GM21528 (cell line): ENCODE results near the gene SRR.
A peak's percentile ranks its signal among the peaks of the same experiment; 100 is the strongest.
"Not testable (repeated sequence)": the region's sequence is repeated elsewhere in the genome, so short reads cannot be mapped to it uniquely, and the experiment has no call there.

Source experiments
- ATAC-seq: cut with Tn5 transposase; IDR thresholded peaks from one replicate; pipeline ENCODE4 v1.9.1; 2021; ENCODE audit warnings: mild to moderate bottlenecking, moderate library complexity; ENCODE audit not compliant: unreplicated experiment, low FRiP score

SRR gene, protein sequence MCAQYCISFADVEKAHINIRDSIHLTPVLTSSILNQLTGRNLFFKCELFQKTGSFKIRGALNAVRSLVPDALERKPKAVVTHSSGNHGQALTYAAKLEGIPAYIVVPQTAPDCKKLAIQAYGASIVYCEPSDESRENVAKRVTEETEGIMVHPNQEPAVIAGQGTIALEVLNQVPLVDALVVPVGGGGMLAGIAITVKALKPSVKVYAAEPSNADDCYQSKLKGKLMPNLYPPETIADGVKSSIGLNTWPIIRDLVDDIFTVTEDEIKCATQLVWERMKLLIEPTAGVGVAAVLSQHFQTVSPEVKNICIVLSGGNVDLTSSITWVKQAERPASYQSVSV

DNA sequence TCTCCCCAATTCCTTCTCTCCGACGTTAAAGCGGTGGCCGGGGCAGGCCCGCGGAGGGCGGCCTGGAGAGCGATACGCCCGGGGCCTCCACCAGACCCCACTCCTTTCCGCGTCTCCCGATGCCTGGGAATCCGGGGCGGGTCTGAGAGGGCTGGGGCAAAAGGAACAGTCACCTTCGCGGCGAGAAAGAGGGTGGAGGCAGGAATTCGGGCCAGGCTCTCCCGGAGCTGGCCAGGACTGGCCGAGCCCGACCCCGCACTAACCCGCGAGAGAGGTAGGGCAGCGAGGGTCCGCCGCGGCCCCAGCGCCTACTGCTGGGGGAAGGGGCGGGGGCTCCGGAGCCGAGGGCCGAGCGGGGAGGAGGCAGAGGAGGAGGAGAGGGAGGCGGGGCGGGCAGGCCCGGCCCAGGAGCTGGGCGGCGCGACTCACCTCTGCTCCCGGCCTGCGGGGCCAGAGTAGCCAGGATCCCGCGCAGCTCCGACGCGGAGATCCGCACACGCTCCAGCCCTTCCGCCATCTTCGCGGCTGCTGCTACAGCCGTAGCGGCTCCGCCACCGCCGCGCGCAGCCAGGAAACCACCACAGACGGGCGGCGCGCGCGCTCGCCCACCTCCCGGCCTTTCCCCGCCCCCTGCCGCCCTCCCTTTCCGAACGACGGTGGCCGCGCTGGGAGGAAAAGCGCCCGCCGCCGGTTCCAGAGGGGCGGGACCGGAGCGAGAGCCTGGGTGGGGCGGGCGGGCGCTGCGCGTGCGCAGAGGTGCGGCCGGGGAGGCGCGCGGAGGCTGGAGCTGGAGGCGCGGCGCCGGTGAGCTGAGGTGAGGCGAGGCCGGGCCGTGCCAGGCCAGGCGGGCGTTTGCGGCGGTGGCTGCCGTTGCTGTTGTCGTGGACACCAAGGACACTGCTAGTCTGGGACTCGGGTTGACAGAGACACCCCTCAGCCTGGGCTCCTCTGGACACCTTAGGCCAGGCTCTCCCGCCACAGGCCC is at the start of gene SRR, which contains the start of gene SMG6:
TSS of gene SRR (plus strand) at position 747 of the 985 bp plus-strand sequence. CDS start 11,611 bp downstream, outside the sequence.
TSS of gene SMG6 (minus strand) at position 582 of the 985 bp plus-strand sequence. CDS start at position 517, 65 bp downstream.
- ATAC-seq: peak; percentile 76

DNA sequence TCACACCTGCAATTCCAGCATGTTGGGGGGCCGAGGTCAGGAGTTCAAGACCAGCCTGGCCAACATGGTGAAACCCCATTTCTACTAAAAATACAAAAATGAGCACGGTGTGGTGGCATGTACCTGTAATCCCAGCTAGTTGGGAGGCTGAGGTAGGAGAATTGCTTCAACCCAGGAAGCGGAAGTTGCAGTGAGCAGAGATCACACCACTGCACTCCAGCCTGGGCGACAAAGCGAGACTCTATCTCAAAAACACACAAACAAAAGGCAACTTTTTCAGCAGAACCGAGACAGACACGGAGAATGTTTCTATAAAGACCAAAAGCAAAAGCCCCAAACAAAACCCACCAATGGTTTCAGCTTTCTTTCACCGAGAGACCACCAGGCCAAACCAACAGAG is 44.9 kb upstream of the SRR start:
- ATAC-seq: not testable (repeated sequence)

DNA sequence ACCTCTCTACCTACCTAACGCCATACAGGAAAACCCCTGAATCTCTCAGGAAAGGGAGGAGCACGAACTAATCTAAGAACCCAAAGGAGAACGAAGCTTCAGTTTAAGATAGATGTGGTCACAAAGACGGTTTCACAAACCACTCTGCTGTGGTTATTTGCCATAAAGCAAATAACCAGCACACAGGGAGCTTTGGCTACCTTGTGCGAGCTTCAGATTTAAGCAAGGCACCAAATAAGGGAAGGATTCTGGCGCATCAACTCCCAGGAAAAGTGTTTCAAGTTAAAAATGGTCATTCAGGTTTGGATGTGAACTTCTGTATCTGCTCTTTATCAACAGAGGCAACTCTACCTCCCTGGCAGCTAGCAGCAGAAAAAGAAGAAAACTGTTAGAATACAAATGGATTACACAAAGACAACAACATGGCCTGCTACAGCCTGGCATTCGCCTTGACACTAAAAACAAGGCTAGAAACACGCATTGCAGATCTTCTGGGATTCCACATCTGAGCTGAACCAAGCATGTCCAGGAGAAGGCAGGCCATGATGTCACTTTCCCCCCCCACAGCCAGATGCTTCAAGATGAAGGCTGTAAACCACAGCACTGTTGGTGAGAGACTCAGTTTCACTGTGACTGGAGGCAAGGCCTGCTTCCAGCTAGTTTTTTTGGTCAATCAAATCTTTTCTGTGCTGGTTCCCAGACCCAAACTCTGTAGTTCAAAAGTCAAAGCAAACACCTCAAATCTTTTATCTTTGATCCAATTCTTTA is 43.8 kb upstream of the SRR start:
- peak; percentile 75 for ATAC-seq

DNA sequence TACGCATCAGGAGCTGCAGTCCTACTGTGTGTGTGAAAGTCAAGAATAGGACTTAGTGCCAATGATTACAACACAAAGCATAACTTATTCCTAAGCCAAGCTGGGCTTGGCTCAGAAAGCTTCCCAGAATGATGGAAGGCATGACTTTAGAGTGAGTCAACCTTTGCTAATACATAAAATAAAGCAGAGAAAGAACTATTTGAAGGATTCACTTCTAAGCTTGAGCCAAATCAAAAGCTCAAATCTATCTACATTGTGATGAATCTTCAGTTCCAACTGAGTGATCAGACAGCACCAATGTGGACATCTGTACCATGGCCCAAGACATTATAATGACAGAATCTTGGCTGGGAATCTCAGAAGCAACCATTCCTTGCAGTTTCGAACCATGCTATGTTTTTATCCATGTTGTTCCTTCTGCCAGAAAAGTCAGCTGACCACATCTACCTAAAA is 41.6 kb upstream of the SRR start:
- no peak for ATAC-seq

DNA sequence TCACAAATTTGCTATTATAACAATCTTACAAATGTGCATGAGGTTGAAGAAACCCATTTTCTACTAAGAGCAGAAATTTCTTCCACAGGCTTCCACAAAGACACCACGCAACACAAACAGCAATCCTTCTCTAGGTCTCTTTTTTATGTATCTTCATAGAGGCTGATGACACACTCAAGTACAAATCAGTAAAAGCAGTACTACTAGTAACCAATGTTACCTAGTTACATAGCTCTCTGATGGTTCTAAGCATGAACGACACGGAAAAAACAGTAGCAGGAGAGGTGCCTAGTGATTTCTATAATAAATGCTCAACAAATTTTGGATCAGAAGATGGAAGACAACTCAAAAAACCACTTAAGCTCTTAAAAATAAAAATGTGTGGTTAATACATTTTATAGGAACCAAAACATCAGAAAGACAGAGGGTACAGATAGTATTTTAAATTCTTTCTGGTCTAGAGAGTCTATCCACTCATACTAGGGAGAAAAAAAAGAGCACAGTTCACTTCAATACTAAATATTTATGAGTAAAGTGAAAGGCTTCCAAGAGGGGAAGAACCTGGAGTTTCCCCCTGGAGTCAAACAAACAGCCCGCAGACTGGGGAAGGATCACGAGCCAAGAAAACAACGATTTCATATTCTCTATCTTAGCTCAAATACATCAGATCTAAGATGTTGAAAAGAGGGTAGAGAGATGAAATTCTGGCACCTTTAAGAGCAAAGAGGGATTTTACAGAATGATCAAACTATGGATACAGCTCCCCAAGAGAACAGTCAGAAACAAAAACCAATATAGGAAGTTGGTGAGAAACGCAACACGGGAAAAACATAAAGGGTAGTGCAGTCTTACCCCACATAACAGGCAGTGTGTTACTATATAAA is 40.3 kb upstream of the SRR start:
- ATAC-seq: no peak

DNA sequence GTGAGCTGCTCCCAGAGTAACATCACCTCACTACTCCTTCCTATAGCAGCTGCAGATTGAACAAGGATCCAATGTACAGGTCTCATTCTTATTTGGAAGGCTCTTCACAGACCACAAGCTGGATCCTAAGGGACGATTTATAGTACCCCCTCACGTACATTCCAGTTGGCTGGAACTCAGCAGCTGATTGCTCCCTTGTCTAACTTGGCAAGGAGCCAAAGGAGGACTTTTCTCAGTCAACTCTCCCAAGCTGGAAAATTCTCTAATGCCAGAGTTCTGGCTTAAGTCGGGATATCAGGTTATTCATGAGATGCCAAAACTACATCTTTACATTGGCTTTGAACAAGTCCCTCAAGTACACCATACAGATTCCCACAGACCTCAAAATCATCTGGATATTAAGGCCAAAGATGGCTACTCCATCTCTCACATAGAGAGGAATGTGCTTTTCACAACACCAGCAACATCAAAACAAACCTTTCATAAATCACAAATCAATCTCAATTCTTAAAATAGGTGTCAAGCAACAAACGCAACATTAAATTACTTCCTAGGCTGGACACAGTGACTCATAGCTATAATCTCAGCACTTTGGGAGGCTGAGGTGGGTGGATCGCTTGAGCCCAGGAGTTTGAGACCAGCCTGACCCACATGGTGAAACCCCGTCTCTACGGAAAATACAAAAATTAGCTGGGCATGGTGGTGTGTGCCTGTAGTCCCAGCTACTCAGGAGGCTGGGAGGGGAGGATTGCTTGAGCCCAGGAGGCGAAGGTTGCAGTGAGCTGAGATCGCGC is 39.5 kb upstream of the SRR start:
- ATAC-seq: no peak

DNA sequence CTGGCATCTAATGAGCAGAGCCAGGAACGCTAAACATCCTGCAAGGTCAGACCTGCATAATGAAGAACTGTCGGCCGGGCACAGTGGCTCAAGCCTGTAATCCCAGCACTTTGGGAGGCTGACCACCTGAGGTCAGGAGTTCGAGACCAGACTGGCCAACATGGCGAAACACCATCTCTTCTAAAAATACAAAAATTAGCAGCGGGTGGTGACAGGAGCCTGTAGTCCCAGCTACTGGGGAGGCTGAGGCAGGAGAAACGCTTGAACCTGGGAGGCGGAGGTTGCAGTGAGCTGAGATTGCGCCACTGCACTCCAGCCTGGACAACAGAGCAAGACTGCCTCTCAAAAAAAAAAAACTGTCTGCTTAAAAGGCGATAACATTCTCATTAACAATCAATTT is 38.6 kb upstream of the SRR start:
- not testable (repeated sequence) for ATAC-seq

DNA sequence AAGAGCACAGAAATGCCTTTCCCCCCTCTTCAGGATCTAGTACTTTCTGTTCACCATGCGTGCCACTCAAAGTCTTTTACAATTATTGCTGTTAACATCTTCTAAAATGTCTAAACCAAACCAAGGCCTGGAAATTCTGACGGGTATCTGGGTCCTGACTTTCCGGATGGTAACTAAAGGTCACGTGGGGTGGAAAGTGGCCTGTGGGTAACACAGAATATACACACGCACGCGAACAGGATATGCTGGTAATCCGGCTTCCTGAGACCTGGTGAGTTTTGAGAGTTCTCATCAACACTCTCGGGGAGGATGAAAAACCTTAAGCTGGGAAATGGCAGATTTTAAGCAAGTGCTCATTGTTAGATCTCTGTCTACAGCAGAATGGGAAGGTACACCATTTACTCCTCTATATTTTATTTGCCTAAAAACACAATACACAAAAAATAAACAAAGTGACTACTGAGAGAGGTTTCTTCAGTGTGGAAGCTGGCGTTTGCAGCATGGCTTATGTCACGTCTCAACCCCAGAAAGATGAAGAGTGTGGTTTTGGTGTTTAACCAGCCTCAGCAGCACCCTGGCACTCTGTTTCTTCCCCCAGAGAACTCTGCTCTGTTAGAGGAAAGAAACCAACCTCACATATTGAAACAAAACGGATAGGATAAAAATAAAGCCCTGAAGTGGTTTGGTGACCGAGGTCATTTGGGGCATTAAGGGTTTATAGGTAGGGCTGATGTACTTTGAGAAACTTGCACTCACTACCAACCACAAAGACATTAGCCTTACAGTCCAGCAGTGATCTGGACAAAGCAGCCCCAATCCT is 37.5 kb upstream of the SRR start:
- peak; percentile 71 for ATAC-seq

DNA sequence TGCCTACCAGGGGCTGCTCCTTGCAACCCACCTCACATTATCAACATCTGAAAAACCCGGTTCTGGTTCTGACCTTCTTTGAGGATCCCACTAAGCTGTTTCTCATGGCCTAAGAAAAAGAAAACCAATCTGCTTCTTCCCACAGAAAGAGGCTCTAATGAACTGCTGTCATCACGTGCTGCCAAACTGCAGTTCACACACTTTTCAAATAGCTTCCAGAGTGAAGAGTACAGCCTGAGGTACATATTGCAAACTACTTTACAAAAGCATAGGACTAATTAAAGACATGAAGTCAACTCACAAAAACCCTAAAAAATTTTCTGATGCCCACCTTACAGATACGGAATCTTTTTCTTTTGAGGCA is 36.9 kb upstream of the SRR start:
- no peak for ATAC-seq

DNA sequence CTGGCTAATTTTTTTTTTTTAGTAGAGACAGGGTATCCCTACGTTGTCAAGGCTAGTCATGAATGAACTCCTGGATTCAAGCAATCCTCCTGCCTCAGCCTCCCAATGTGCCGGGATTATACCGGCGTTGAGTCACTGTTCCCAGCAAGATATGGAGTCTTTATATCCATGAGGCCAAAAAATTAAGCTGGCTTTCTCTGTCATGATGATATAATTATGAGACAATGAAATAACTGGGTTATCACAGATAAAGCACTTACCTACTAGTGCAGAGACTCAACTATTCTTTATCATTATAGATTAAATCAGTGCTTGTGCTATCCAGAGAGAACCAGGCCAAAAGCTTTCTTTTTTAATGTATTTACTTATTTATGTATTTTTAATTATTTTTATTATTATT is 36.4 kb upstream of the SRR start:
- no peak for ATAC-seq

DNA sequence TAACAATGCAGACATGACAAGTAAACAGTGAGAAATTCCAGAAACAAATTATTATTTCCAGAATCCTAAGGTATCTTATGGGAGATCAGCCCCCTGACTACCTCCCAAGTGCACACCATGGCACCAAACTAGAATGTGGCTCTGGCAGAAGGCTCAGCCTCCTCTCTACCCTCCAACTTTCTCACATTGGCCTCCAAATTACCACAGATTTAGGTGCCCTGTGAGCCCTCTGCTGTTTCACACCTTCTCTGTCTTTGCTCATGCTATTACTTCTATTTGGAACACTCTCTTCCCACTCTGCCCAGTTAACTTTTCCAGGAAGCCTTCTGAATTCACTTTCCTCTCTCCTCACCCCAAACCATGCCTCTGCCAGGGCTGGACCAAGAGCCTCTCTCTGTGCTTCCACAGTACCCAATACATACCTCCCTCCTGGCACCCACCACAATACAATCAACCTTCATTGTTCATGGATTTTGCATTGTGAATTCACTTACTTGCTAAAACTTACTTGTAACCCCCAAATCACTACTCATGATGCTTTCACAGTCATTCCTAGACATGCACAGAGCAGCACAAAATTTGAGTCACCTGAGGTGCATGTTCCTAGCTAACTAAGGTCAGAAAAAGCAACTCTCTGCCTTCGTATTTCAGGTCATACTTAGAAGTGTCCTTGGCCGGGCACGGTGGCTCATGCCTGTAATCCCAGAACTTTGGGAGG is 31.6 kb upstream of the SRR start:
- no peak for ATAC-seq

DNA sequence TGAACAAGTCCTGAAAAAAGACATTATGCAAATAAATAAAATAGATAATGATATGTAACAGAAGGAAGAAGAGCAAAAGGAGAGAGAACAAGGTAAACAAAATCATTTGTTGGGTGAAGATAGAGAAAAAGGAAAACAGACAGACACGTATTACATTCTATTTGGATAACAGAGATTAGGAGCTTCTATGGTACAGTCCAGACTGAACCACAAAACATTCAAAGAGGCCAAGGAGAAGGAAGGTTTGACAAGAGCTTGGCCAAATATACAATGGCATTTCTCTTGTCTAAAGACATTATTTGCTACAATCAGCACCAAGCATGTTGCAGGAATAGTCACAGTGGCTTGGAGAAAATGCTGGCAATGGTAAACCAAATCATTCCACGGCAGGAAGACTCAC is 29.3 kb upstream of the SRR start:
- ATAC-seq: no peak

DNA sequence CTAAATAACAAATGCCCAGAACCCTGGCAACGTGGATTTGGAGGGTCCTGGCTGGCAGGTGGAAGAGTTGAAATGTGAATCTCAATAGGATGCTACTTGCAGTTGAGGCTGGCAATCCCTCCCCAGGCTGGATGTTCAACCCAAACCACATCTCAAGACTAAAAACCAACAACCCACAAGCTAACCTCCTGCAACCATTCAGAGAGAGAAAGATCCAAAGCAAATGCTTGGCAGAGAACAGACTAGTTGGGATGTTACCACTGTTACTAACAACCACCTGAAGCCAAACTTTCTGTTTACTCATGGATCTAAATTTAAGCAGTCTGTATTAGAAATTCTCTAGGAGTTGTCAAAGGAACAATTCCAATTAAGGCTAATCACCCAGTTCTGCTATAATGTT is 28.0 kb upstream of the SRR start:
- ATAC-seq: no peak

DNA sequence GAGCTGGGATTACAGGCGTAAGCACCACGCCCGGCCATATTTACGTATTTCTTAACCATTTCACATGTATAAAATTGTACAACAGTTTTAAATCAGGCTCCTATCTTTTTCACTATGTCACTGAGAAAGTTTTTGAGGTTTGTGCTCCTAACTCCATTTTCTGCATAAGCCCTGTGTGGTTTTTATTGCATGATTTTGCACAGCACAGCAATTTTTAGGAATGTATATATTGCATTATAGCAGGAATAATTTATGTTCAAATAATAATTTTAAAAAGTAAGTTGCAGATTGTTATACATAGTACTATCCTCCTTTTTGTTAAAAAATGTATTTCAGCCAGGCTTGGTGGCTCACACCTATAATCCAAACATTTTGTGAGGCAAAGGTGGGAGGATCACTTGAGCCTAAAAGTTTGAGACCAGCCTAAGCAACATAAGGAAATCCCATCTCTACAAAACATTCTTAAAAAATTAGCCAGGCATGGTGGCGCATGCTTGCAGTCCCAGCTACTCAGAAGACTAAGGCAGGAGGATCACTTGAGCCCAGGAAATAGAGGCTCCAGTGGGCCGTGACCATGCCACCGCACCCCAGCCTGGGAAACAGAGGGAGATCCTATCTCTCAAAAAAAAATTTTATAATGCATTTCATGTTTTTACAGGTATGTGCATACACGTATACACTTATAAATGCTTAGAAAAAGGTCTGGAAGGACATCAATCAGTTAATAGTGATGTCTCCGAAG is 26.1 kb upstream of the SRR start:
- ATAC-seq: no peak

DNA sequence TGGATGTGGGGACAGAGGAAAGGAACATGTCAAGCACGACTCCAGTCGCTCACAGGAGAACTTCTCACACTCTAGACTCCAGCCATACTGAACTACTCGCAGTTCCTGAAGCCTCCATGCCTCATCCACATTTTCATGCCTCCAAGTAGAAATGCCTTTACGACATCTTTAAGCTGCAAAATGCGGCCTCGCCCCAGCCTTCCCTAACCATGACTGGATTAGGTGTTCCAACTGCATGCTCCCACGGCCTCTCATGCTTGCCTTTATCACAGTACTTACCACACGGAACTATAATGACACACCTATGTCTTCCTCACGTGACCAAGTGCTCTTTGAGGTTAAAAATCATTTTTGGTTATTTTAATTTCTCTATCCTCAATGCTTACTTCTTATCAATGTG is 24.0 kb upstream of the SRR start:
- no peak for ATAC-seq

DNA sequence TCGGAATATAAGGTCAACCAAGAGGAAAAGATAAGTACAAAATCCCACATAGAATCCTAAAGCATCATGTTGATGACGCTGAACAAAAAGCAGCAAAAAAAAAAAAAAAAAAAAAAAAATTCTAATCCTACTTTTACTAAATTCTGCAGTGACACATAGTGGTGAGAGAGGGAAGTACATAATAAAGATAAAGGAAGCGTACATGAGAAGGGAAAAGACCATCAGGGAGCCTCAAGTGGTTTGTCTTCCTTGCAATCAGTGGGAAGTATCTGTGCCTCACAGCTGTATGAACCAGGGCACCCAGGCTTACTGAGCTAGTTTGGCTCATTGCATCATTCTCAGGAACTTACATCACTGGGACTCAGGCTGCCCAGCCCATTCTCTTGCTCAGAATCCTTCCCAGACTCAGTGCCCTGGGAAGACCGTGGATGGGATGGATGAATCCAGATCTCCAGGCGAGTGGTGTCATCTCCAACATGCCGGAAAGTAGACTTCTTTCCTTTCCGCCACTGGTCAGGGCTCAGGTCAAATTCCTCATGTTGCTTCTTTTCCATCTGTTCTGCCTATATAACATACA is 21.4 kb upstream of the SRR start:
- no peak for ATAC-seq
